Fibroblast of gingiva (primary cell): ENCODE results near the gene CCDC66.

ENCODE experiments used
- DNase-seq: peaks from one replicate; pipeline ENCODE4 v3.0.0-alpha.2; 2011; ENCODE audit warnings: low read depth

Gene CCDC66

DNA sequence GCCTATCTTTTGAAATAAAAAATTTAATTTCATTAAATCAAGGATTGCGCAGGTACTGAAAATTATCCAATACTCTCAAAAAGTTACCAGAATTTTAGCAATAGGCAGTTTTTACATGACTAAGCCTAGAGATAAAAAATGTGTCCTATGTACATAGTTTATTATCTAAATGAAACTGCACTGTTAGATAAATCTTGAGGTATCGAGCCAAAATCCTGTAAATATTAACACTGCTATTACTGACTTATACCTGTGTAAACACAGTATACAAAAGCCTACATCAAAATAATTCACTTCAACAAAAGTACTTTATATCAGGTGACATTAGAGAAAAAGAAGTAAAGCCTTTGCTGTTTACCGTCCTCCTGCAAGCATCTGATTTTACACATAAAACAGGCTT is 65.4 kb downstream of the CCDC66 start:
- DNase-seq, result no peak

DNA sequence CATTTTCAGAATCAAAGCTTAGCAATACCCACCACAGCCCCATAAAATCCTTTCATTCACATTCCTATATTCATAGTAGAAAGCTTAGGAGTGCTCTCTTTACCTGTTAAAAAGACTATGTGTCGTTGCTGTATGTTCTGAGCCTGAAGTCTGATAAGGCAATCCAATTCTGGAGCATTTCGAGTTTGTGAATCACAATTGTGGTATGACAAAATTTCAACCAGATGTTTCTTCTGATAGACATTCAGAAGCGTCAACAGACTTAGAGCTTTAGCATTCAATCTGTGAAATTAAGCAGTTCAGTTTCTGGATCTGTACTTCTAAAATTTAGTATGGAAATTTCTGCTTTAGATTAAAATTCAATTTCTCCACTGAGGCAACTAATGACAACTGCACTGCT is 67.8 kb downstream of the CCDC66 start:
- peak; percentile 45 for DNase-seq

DNA sequence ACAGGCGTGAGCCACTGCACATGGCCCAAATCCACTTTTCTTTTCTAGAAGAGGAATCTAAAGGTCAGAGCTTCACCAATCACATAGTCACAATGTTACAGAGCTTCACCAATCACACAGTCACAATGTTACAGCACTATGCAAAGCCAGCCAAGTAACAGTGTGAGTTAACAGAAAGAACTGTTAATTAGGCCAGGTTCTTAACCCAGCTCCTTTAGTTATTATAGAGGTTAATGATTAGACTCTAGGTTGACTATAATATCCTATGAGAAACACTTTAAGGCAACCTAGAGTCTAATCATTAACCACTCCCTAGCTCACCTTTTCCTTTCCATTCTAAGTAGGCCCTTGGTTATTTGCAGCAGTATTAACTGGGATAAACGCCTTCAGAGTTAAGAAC is 72.1 kb downstream of the CCDC66 start:
- no peak for DNase-seq

DNA sequence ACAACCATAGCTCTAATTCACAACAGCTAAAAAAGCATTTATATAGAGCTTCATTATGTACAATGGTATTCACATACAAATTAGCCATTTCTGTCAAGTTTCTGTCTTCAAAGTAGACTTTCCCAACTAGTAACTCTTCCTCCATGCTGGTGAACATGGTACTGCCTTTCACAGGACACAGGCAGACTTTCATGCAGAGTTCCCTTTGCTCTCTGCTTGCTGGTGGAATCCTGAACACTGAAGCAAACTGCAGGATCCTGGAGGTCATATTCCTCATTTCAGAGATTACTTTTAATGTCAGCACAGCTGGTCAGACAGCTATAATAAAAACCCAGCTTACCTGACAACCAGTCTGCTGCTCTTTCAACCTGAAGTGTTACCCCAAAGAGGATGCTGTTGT is 72.5 kb downstream of the CCDC66 start:
- no peak for DNase-seq

DNA sequence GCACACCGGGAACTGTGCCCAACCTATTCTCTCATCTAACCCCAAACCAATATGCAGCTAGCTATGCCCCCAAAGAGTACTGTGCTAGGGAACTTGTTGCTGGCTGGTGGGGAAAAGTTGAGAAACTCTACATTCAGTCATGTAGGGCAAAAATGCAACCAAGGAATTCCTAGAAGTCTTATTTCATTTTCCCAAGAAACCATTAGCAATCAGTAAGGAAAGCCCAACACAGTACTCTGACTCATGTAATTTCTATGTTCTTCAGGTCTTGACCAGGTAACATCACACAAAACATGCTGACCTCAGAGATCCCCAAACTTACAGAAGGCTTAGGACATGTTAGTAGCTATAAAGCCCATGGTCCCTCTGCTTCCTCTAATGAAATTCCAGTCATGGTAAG is 74.0 kb downstream of the CCDC66 start:
- DNase-seq, result no peak

DNA sequence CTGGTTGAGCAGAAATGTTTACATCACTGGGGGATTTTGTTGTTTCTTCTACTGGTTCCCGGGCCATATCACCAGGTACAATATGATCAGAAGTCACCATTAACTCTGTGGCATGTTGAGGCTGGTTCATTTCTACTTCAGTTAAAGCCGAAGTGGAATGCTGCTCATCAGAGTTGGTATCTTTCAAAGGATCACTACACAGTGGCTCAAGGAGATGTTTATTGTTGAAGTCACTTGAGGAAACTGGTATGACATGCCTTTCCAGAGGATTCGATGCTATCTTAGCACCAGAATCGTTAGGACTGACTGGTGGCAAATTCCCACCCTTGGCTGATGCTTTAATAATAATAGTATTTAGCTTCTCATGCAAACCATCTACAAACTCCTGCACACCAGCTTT is 76.2 kb downstream of the CCDC66 start:
- DNase-seq, result no peak

DNA sequence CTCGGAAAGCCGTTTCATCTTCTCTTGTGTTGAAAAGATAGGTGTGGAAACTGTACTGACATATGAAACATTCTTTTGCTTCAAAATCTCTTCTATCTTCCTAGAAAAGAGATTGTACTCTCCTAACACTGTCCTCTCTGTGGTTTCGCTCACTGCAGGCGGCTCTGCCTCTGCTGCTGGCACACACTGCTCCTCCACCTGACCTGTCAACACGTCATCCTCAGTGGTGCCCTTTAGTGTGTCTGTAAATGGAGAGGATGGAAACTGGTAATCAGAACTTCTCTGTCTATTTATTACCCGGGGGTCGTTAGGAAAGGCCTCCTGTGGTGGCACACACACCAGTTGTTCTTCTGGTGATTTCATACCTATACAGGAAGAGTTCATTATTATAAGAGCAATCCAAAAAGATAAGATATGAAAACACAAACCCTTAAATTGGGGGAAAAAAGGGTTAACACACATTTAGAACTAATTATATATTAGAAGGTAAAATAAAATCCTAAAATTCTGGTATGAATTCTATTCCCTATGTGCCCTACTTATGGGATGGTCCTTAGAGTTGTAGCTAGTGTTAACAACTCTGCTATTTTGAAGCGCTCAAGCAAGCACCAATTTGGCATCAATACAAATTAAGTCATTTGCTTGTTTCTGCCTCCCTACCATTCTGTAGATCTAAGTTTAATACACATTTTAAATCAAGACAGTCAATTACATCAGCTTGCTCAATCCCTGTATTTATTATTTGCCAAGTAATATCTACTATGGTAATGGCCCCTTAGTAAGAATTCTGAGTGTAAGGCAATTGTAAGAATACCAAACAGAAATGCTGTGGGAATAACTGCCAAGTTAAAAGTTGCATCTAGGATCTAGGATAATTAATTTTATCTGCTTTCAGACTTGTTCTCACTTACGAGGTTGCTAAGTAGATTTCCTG is 76.9 kb downstream of the CCDC66 start:
- DNase-seq, result no peak

DNA sequence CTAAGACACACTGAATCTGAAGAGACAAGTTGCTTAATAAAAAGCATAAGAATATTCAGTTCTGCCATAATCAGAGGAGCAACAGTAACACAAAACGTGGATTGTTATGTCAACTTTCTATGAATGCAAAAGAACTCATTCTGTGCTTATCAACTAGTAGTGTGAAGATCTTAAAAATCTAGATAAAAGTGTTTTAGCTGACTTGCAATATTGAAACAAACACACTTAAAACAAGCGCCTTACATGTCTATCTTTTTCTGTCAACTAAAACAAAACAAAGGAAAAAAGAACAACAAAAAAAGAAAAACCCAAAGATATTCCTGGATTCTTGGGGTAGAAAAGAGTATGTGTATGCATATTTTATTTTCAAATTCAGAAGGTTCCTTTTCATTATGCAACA is 88.4 kb downstream of the CCDC66 start:
- DNase-seq, result no peak

DNA sequence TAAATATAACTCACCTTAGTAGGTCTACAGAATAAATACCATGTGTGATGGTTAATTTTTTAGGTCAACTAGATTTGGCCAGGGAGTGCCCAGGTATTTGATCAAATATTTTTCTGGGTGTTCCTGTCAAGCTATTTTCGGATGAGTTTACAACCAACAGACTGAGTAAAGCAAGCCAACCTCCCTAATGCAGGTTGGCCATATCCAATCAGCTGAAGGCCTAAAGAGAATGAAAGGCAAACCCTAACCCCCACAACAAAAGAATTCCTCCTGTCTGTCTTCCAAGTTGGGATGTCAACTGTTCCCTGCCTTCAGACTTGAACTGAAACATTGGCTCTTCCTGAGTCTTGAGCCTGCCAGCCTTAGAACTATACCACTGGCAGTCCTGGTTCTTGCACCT is 97.5 kb downstream of the CCDC66 start:
- DNase-seq, result no peak

DNA sequence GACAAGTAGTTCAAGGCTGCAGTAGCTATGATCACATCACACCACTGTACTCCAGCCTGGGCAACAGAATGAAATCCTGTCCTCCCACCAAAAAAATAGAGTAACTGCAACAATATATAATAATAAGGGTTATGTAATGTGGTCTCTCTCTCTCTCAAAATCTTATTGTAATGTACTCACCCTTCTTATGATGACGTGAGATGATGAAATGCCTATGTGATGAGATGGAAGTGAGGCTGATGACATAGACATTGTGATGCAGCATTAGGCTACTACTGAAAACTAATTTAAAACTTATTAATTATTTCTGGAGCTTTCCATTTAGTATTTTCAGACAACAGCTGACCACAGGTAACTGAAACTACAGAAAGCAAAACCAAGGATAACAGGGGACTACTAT is 98.7 kb downstream of the CCDC66 start:
- no peak for DNase-seq

DNA sequence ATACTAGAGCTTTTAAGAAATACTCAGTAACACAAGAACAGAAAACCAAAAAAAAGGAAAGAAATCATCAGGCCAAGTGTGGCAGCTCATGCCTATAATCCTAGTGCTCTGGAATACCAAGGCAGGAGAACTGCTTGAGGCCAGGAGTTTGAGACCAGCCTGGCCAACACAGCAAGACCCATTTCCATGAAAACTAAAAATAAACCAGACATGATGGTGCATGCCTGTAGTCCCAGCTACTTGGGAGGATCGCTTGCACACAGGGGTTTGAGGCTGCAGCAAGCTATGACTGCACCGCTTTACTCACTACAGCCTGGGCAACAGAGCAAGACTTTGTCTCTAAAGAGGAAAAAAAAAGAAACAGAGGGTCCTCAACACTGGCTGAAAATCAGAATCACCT is 107.8 kb downstream of the CCDC66 start:
- DNase-seq, result no peak

DNA sequence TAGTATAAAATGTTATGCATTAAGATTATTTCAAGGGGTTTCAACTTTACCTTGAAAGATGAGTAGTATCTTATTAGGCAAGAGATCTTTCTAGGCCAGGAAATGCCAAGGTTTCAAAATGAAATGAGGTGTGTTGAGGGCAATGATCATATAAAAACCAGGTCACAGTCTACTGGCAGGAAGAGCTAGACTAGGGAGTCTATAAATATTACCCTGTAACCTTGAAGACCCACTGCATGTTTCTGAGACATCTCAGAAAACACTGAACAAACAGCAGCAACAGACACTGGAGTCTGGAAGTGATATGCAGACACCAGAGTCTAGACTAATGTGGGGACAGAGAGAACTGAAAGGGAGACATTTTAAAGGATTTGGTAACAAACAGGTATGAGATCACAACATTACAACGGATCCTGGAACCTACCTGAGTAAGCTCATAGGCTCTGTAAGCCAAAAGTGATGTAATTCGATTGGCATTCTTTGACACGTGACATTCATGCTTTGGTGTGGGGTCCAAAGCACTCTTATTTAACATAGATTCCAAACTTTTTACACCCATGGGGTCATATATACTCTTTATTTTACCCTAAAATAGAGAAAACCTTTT is 111.1 kb downstream of the CCDC66 start:
- DNase-seq, result no peak
